Muscle of leg (tissue), 11 donors: ENCODE results near the gene BCO1. TPM values are rescaled to one million over a fixed set of nuclear protein-coding genes. Genes with fewer than 3 reads are reported as not detected.

Source experiments
- DNase-seq: peaks from one replicate; pipeline ENCODE4 v3.0.0; 2013
- H3K27ac ChIP-seq: one replicate; pipeline ENCODE4 v1.5.1; 2013; ENCODE audit warnings: mild to moderate bottlenecking, low read length, control low read depth
- H3K27me3 ChIP-seq: one replicate; pipeline ENCODE4 v1.6.1; 2013; ENCODE audit warnings: low read length; ENCODE audit not compliant: control insufficient read depth, insufficient read depth
- H3K36me3 ChIP-seq: one replicate; pipeline ENCODE4 v1.6.1; 2013; ENCODE audit warnings: low read length; ENCODE audit not compliant: control insufficient read depth, insufficient read depth
- H3K4me1 ChIP-seq: one replicate; pipeline ENCODE4 v1.6.1; 2013; ENCODE audit warnings: low read length; ENCODE audit not compliant: control insufficient read depth, insufficient read depth
- H3K4me3 ChIP-seq: one replicate; pipeline ENCODE4 v1.5.1; 2013; ENCODE audit warnings: low read length, control low read depth
- H3K9me3 ChIP-seq: replicated peaks from 2 replicates; pipeline ENCODE4 v1.6.1; 2013; ENCODE audit warnings: low read depth, low read length; ENCODE audit not compliant: control insufficient read depth
- WGBS: methylation state at CpG from one replicate; pipeline ENCODE4 v1.1.5; 2013; ENCODE audit warnings: missing lambda C conversion rate; ENCODE audit not compliant: insufficient coverage; 5-methylcytosine and 5-hydroxymethylcytosine counted together
- polyA plus RNA-seq, 8 donors: library from polyadenylated mRNA; unstranded; fragments of 120-200 nt; gene quantifications; one replicate each; pipeline versions ENCODE4 v1.2.1 to v1.2.3, GENCODE V29; 2013; ENCODE audit warnings: inconsistent platforms in 1 of 8, low replicate concordance in 1 of 8; ENCODE audit not compliant: insufficient read length in 8 of 8, insufficient read depth in 1 of 8
- total RNA-seq: library from RNA; stranded (reverse); fragments of 120-200 nt; gene quantifications from one replicate; pipeline ENCODE4 v1.2.4, GENCODE V29; 2013

Gene BCO1
- total and polyA plus RNA-seq, 9 donors: 0.04 to 0.39 (median 0.08) TPM; not detected in 6

DNA sequence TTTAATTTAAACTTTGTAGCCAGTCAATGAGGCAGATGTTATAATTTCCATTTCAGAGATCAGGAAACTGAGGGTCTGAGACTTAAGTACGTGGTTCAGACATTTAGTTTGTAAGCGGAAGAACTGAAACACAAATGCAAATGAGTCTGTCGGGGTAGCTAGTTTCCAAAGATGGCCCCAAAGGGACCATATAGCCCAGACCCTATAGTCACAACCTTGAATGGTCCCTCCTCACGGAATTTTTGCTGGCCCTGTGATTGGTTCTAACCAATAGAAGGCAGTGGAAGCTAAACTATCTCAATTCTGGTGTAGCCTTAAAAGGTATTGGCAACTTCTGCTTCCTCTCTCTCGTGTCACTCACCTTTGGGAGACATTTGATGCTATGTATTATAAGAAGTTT, 7.5 kb upstream of the BCO1 start:
- H3K27me3 ChIP-seq: peaks cover 5% of the 10 kb centered on the region
- no peak for DNase-seq
- no peaks in the 10 kb centered on the region for H3K9me3 ChIP-seq
- H3K4me3 ChIP-seq: no peak overlapping the region
- H3K4me1 ChIP-seq: no peaks in the 10 kb centered on the region
- H3K36me3 ChIP-seq: no peaks in the 10 kb centered on the region
- 80% methylated on average over 2 of the region's 5 CpGs for WGBS
- H3K27ac ChIP-seq: no peak overlapping the region

DNA sequence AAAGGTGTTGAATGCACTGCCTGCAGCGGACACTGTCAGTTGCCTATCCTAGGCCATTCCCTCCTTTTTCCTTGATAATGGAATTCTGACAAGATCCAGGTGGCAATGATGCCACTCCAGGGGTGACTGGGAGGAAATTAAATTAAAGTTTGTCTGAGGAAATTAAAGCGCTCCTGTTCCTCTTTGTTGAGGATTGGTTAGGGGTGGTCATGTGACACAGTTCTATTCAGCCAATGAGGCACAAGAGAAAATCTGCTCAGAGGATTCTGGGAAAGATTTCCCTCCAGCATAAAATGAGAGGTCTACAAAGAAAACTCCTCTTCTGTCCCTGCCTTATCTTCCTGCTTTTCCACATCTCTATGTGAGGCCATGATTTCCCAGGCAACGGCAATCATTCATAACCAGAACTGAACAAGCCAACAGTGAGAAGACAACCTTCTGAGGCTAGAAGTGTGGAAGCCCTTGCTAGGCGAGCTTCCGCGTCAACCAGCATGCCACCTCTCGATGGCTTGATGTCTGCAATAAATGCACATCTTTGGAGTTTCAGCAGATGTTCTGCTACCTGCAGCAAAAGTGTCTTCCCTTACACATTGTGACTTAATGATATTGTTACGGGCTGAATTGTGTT, 5.6 kb upstream of the BCO1 start:
- no peak for DNase-seq
- H3K27me3 ChIP-seq: peaks cover 5% of the 10 kb centered on the region
- peaks cover under 1% of the 10 kb centered on the region for H3K4me1 ChIP-seq
- H3K36me3 ChIP-seq: no peaks in the 10 kb centered on the region
- no peaks in the 10 kb centered on the region for H3K9me3 ChIP-seq
- no peak overlapping the region for H3K27ac ChIP-seq
- no peak overlapping the region for H3K4me3 ChIP-seq
- WGBS: 94% methylated on average over 2 of the region's 8 CpGs

DNA sequence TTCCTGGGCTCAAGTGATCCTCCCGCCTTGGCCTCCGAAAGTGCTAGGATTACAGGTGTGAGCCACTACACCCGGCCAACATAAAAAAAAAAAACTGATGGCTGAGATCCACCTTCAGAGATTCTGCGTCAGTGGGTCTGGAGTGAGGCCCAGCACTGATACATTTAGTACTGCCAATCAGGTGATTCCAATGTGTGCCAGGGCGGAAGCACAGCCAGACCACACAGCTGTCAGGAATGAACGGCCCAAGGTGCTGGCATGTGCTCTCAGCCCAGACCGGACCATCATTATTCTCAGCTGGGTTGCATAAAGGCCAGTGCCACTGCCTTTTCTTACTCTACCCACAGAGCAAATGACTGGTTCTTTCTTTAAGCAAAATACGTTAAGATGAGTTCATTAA, 1.2 kb upstream of the BCO1 start:
- peak; percentile 66 for DNase-seq
- Histone ChIP-seq H3K4me3 (no peak overlapping the region), H3K36me3 (no peaks in the 10 kb centered on the region), H3K9me3 (no peaks in the 10 kb centered on the region), H3K27me3 (no peaks in the 10 kb centered on the region), H3K4me1 (peaks cover 10% of the 10 kb centered on the region), H3K27ac (peak overlapping the region; percentile 24)
- WGBS: 62% methylated on average over 8 of the region's 8 CpGs

- no peaks in the 10 kb centered on the region for H3K9me3 ChIP-seq
- peak overlapping the region; percentile 56 for H3K27ac ChIP-seq
- DNase-seq: no peak
- H3K4me1 ChIP-seq: peaks cover 10% of the 10 kb centered on the region
- no peaks in the 10 kb centered on the region for H3K36me3 ChIP-seq
- no peaks in the 10 kb centered on the region for H3K27me3 ChIP-seq
- H3K4me3 ChIP-seq: no peak overlapping the region
- 72% methylated on average over 2 of the region's 10 CpGs for WGBS
Observed at GRCh38 chr16:81237942-81238295, 570 bp upstream of the BCO1 start.

GRCh38 chr16:81239367-81240121, 1.1 kb downstream of the BCO1 start:
- Histone ChIP-seq H3K27me3 (no peaks in the 10 kb centered on the region), H3K27ac (no peak overlapping the region), H3K9me3 (no peaks in the 10 kb centered on the region), H3K4me3 (no peak overlapping the region), H3K36me3 (no peaks in the 10 kb centered on the region), H3K4me1 (peaks cover 10% of the 10 kb centered on the region)
- WGBS: 53% methylated on average over 6 of the region's 9 CpGs
- no peak for DNase-seq

- WGBS: 85% methylated on average over 4 of the region's 5 CpGs
- Histone ChIP-seq H3K27me3 (peaks cover 2% of the 10 kb centered on the region), H3K4me1 (peaks cover 10% of the 10 kb centered on the region), H3K27ac (no peak overlapping the region), H3K4me3 (no peak overlapping the region), H3K9me3 (no peaks in the 10 kb centered on the region), H3K36me3 (no peaks in the 10 kb centered on the region)
- no peak for DNase-seq
Observed at GRCh38 chr16:81241706-81242105, 3.2 kb downstream of the BCO1 start.

- peaks cover 2% of the 10 kb centered on the region for H3K27me3 ChIP-seq
- peaks cover 7% of the 10 kb centered on the region for H3K4me1 ChIP-seq
- no peak overlapping the region for H3K27ac ChIP-seq
- no peaks in the 10 kb centered on the region for H3K9me3 ChIP-seq
- 84% methylated on average over 7 of the region's 8 CpGs for WGBS
- no peak overlapping the region for H3K4me3 ChIP-seq
- DNase-seq: no peak
- no peaks in the 10 kb centered on the region for H3K36me3 ChIP-seq
Observed at GRCh38 chr16:81242977-81243618, 4.6 kb downstream of the BCO1 start.

DNA sequence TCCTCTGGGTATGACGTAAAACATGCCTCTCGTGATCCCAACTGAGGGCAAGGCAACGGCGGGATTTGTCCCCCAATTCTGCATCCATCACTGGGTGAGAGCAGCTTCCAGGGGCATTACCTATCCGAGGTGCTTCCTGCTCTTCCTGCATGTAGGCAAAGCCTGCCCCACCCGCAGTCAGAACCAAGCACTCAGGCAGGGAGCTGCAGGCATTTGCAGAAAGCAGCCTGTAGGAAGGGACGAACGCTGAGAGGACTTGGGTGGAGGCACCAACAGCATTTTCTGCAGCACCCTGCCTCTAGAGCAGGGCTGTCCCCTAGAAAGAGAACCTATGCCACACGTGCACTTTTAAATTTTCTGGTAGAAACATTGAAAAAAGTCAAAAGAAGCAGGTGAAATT, 5.5 kb downstream of the BCO1 start:
- DNase-seq: no peak
- WGBS: 59% methylated on average over 8 of the region's 9 CpGs
- H3K27me3 ChIP-seq: peaks cover 2% of the 10 kb centered on the region

DNA sequence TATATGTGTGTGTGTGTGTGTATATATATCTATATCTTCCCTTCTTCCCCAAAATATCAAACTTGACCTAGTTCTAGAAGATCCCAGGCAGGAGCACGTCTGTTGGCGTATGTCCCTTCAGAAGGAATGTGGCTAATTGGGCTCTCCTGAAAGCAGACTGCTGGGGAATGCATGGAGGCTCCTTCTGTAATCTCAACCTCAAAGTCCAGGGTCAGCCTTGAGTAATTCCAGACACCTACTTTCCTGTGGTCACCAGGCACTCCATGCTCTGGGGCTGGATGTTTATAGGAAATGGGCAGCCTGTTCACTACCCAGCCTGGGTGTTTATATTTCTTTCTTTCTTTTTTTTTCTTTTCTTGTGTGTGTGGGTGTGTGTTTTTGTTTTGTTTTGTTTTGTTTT, 13.4 kb downstream of the BCO1 start:
- H3K36me3 ChIP-seq: no peaks in the 10 kb centered on the region
- no peaks in the 10 kb centered on the region for H3K9me3 ChIP-seq
- no peaks in the 10 kb centered on the region for H3K27me3 ChIP-seq
- no peak for DNase-seq
- H3K4me1 ChIP-seq: no peaks in the 10 kb centered on the region
- WGBS: no CpG with 5 or more reads among the region's 2 CpGs
- H3K4me3 ChIP-seq: no peak overlapping the region
- H3K27ac ChIP-seq: no peak overlapping the region

More for the DNA sequence above, 5.5 kb downstream of the BCO1 start:
- Histone ChIP-seq H3K9me3 (no peaks in the 10 kb centered on the region), H3K4me3 (no peak overlapping the region), H3K4me1 (peaks cover 2% of the 10 kb centered on the region), H3K36me3 (no peaks in the 10 kb centered on the region), H3K27ac (no peak overlapping the region)

DNA sequence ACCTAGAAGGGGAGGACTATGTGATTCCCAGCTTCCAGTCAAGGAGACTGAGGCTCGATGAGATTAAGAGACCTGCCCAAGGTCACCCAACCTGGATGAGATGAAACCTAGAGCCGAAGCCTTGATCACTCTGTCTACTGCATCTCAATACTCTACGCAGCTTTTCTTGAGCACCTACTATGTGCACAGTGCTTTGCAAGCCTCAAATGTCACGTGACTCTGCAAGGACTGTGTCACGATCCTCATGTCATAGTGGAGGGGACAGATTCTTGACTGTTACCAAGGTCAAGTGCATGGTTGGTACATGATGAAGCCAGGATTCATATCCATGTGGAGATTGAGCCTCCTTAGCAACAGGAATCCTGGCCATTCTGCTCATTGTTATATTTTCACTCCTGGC, 14.7 kb downstream of the BCO1 start:
- Histone ChIP-seq H3K4me1 (no peaks in the 10 kb centered on the region), H3K4me3 (no peak overlapping the region), H3K36me3 (no peaks in the 10 kb centered on the region), H3K27ac (no peak overlapping the region), H3K9me3 (no peaks in the 10 kb centered on the region), H3K27me3 (no peaks in the 10 kb centered on the region)
- no peak for DNase-seq
- 84% methylated on average over 3 of the region's 5 CpGs for WGBS
